Endodermal cell (in vitro differentiated cells): ENCODE results near the gene PRKCA. TPM values are rescaled to one million over a fixed set of nuclear protein-coding genes. Genes with fewer than 3 reads are reported as not detected.

ENCODE experiments used
- DNase-seq: peaks from one replicate; pipeline ENCODE4 v3.0.0-alpha.2; 2017
- H3K27ac ChIP-seq: 2 replicates; pipeline ENCODE4 v1.5.1; 2013; ENCODE audit warnings: mild to moderate bottlenecking, low read depth, low read length, moderate library complexity
- H3K27me3 ChIP-seq: 2 replicates; pipeline ENCODE4 v1.6.1; 2013; ENCODE audit warnings: mild to moderate bottlenecking, low read length, moderate library complexity; ENCODE audit not compliant: insufficient read depth, control insufficient read depth, poor library complexity, severe bottlenecking
- H3K36me3 ChIP-seq: 2 replicates; pipeline ENCODE4 v1.7.0; 2013; ENCODE audit warnings: mild to moderate bottlenecking, low read length, moderate library complexity; ENCODE audit not compliant: control insufficient read depth, insufficient read depth
- H3K4me1 ChIP-seq: one replicate; pipeline ENCODE4 v1.7.0; 2013; ENCODE audit warnings: low read length; ENCODE audit not compliant: control insufficient read depth, insufficient read depth
- H3K4me3 ChIP-seq: 2 replicates; pipeline ENCODE4 v1.5.1; 2013; ENCODE audit warnings: mild to moderate bottlenecking, low read length, moderate library complexity
- H3K9ac ChIP-seq: 2 replicates; pipeline ENCODE4 v1.6.1; 2013; ENCODE audit warnings: mild to moderate bottlenecking, low read length, moderate library complexity; ENCODE audit not compliant: poor library complexity, severe bottlenecking; ENCODE audit errors: extremely low read depth
- H3K9me3 ChIP-seq: 2 replicates; pipeline ENCODE4 v1.6.1; 2013; ENCODE audit warnings: mild to moderate bottlenecking, low read length, moderate library complexity; ENCODE audit not compliant: control insufficient read depth
- H3K27ac Mint-ChIP-seq: 2 replicates; pipeline ENCODE4 v1.8.0; 2020; ENCODE audit warnings: mixed read lengths
- H3K27me3 Mint-ChIP-seq: 2 replicates; pipeline ENCODE4 v1.8.0; 2021; ENCODE audit warnings: mild to moderate bottlenecking, mixed read lengths; ENCODE audit not compliant: insufficient read depth
- H3K36me3 Mint-ChIP-seq: 2 replicates; pipeline ENCODE4 v1.8.0; 2020; ENCODE audit warnings: low read depth, mixed read lengths
- H3K4me1 Mint-ChIP-seq: 2 replicates; pipeline ENCODE4 v1.8.0; 2020; ENCODE audit warnings: mixed read lengths
- H3K4me3 Mint-ChIP-seq: 2 replicates; pipeline ENCODE4 v1.8.0; 2020; ENCODE audit warnings: mild to moderate bottlenecking, moderate library complexity, mixed read lengths
- H3K9me3 Mint-ChIP-seq: 2 replicates; pipeline ENCODE4 v1.8.0; 2020; ENCODE audit warnings: mild to moderate bottlenecking, mixed read lengths
- WGBS, 2 experiments: methylation state at CpG; one replicate each; pipeline versions ENCODE4 v1.1.5 to v1.1.7; 2013; ENCODE audit warnings: missing lambda C conversion rate in 2 of 2, mixed read lengths in 1 of 2; ENCODE audit not compliant: insufficient coverage in 1 of 2, insufficient read length in 1 of 2; 5-methylcytosine and 5-hydroxymethylcytosine counted together
- total RNA-seq, 2 donors: library from RNA; stranded (reverse); fragmentation: NEBNext Ultra II Directional in 1 of 2; extraction: Animal tissue kit (Norgen Biotek cat#: 25700) in 1 of 2; gene quantifications; 2 replicates in 1 of 2; 3 replicates in 1 of 2; pipeline ENCODE4 v1.2.1, GENCODE V29; 2021
- TF ChIP-seq, protein P1 (sequence below): fragments of 200-600 bp; sonication (generic); conservative IDR thresholded peaks from 2 replicates; pipeline ENCODE4 v1.5.0; 2021; ENCODE audit warnings: antibody characterized with exemption, mild to moderate bottlenecking

The PRKCA gene
- total RNA-seq, 2 donors from 2014 or later = 8.7 to 14.6 TPM

GRCh38 chr17:66662496-66662895 is 360.1 kb downstream of the PRKCA start:
- no peak overlapping the region for H3K27ac Mint-ChIP-seq
- peaks cover 1% of the 10 kb centered on the region for H3K36me3 Mint-ChIP-seq
- no peak overlapping the region for H3K4me3 Mint-ChIP-seq
- WGBS, 2 experiments = 92 to 100% methylated on average over 1 to 5 of the region's 5 CpGs
- no peaks in the 10 kb centered on the region for H3K9me3 Mint-ChIP-seq
- DNase-seq = no peak
- no peaks in the 10 kb centered on the region for H3K27me3 ChIP-seq
- H3K4me3 ChIP-seq = no peak overlapping the region
- H3K9ac ChIP-seq = no peak overlapping the region
- TF ChIP-seq, protein P1, sequence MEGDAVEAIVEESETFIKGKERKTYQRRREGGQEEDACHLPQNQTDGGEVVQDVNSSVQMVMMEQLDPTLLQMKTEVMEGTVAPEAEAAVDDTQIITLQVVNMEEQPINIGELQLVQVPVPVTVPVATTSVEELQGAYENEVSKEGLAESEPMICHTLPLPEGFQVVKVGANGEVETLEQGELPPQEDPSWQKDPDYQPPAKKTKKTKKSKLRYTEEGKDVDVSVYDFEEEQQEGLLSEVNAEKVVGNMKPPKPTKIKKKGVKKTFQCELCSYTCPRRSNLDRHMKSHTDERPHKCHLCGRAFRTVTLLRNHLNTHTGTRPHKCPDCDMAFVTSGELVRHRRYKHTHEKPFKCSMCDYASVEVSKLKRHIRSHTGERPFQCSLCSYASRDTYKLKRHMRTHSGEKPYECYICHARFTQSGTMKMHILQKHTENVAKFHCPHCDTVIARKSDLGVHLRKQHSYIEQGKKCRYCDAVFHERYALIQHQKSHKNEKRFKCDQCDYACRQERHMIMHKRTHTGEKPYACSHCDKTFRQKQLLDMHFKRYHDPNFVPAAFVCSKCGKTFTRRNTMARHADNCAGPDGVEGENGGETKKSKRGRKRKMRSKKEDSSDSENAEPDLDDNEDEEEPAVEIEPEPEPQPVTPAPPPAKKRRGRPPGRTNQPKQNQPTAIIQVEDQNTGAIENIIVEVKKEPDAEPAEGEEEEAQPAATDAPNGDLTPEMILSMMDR = no peak
- no peak overlapping the region for H3K27ac ChIP-seq
- peaks cover 12% of the 10 kb centered on the region for H3K4me1 Mint-ChIP-seq
- no peaks in the 10 kb centered on the region for H3K27me3 Mint-ChIP-seq
- no peaks in the 10 kb centered on the region for H3K4me1 ChIP-seq
- no peaks in the 10 kb centered on the region for H3K9me3 ChIP-seq
- no peaks in the 10 kb centered on the region for H3K36me3 ChIP-seq

DNA sequence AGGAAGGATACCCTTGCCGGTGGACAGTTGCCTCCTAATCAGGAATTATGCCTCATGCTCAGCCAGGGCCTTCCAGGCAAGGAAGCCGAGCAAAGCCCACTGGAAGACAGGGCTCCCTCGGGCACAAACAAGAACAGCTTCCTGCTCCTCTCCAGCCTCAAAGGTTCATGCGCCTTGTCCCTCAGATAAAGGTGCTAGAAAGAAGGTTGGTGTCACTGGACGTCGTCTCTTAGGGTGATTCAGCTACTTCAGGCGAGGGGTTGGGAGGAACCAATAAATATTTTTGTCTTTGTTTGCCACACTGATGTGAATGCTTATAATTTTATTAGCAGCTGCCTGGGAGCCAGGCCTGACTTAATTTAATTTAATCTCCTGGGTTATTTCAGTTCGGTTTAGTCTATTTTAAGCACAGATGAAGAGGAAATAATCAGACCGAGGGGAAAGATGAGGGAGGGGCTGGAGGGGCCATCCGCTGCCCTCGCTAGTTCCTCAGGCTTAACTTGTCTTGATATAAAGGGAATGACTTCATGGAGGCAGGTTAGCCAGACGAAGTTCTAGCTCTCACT is 360.7 kb downstream of the PRKCA start:
- Histone ChIP-seq H3K9me3 (no peaks in the 10 kb centered on the region), H3K27me3 (no peaks in the 10 kb centered on the region), H3K9ac (no peak overlapping the region), H3K36me3 (no peaks in the 10 kb centered on the region), H3K27ac (no peak overlapping the region), H3K4me3 (no peak overlapping the region), H3K4me1 (no peaks in the 10 kb centered on the region)
- Mint-ChIP-seq H3K9me3 (no peaks in the 10 kb centered on the region), H3K27me3 (no peaks in the 10 kb centered on the region), H3K4me1 (peaks cover 12% of the 10 kb centered on the region), H3K27ac (peak overlapping the region; percentile 2), H3K4me3 (no peak overlapping the region), H3K36me3 (no peaks in the 10 kb centered on the region)
- 94 to 97% methylated on average over 10 to 12 of the region's 12 CpGs for WGBS, 2 experiments
- no peak for DNase-seq
- TF ChIP-seq, protein P1 = no peak

- Histone ChIP-seq H3K4me3 (no peak overlapping the region), H3K27ac (no peak overlapping the region), H3K9ac (no peak overlapping the region), H3K4me1 (no peaks in the 10 kb centered on the region), H3K9me3 (no peaks in the 10 kb centered on the region), H3K27me3 (no peaks in the 10 kb centered on the region), H3K36me3 (no peaks in the 10 kb centered on the region)
- DNase-seq = no peak
- peaks cover 12% of the 10 kb centered on the region for H3K4me1 Mint-ChIP-seq
- H3K4me3 Mint-ChIP-seq = no peak overlapping the region
- H3K9me3 Mint-ChIP-seq = peaks cover 2% of the 10 kb centered on the region
- WGBS, 2 experiments = 92 to 94% methylated on average over 2 to 4 of the region's 4 CpGs
- no peaks in the 10 kb centered on the region for H3K27me3 Mint-ChIP-seq
- TF ChIP-seq, protein P1 = no peak
- H3K27ac Mint-ChIP-seq = no peak overlapping the region
- peaks cover 4% of the 10 kb centered on the region for H3K36me3 Mint-ChIP-seq
These were observed 361.9 kb downstream of the PRKCA start for GRCh38 chr17:66664336-66664735.
